Smooth muscle cell (in vitro differentiated cells): ENCODE measurements around the gene CYBB. TPM values are rescaled to one million over a fixed set of nuclear protein-coding genes. Genes with fewer than 3 reads are reported as not detected.

ENCODE experiments used
- DNase-seq: peaks from one replicate; lab custom pipeline; 2025; ENCODE audit not compliant: unreplicated experiment; lab: John Stamatoyannopoulos, UW
- H2AFZ ChIP-seq: fragments of 200-600 bp; sonication (generic); 2 replicates; pipeline ENCODE4 v1.6.0; 2016; ENCODE audit warnings: antibody characterized with exemption, low read depth, mild to moderate bottlenecking
- H3F3A ChIP-seq: fragments of 200-600 bp; sonication (generic); 2 replicates; pipeline ENCODE4 v1.6.0; 2017; ENCODE audit warnings: antibody characterized with exemption, low read depth
- H3K27ac ChIP-seq: fragments of 200-600 bp; sonication (generic); 2 replicates; pipeline ENCODE4 v1.5.1; 2016; ENCODE audit warnings: low read depth, mild to moderate bottlenecking
- H3K27me3 ChIP-seq: fragments of 200-600 bp; sonication (generic); 2 replicates; pipeline ENCODE4 v1.6.1; 2016; ENCODE audit warnings: low read depth, mild to moderate bottlenecking
- H3K36me3 ChIP-seq: fragments of 200-600 bp; sonication (generic); 2 replicates; pipeline ENCODE4 v1.5.1; 2016; ENCODE audit warnings: low read depth
- H3K4me1 ChIP-seq: fragments of 200-600 bp; sonication (generic); 2 replicates; pipeline ENCODE4 v1.5.1; 2016; ENCODE audit warnings: low read depth
- H3K4me2 ChIP-seq: fragments of 200-600 bp; sonication (generic); 2 replicates; pipeline ENCODE4 v1.6.0; 2016; ENCODE audit warnings: mild to moderate bottlenecking
- H3K4me3 ChIP-seq: fragments of 200-600 bp; sonication (generic); 2 replicates; pipeline ENCODE4 v1.5.1; 2016; ENCODE audit warnings: mild to moderate bottlenecking
- H3K79me2 ChIP-seq: fragments of 200-600 bp; sonication (generic); 2 replicates; pipeline ENCODE4 v1.6.0; 2016; ENCODE audit warnings: low read depth, mild to moderate bottlenecking
- H3K9ac ChIP-seq: fragments of 200-600 bp; sonication (generic); 2 replicates; pipeline ENCODE4 v1.6.0; 2016; ENCODE audit warnings: low read depth
- H3K9me3 ChIP-seq: fragments of 200-600 bp; sonication (generic); replicated peaks from 2 replicates; pipeline ENCODE4 v1.5.1; 2016; ENCODE audit warnings: low read depth
- H4K20me1 ChIP-seq: fragments of 200-600 bp; sonication (generic); 2 replicates; pipeline ENCODE4 v1.6.0; 2016; ENCODE audit warnings: low read depth
- CTCF ChIP-seq: fragments of 200-600 bp; sonication (generic); IDR thresholded peaks from 2 replicates; pipeline ENCODE4 v1.5.1; 2017; ENCODE audit warnings: borderline replicate concordance, mild to moderate bottlenecking, antibody characterized with exemption; ENCODE audit not compliant: insufficient read depth, poor library complexity, severe bottlenecking
- WGBS: methylation state at CpG from one replicate; pipeline ENCODE4 v1.1.7; 2016; ENCODE audit warnings: low lambda C conversion rate; 5-methylcytosine and 5-hydroxymethylcytosine counted together
- polyA plus RNA-seq: library from polyadenylated mRNA; unstranded; fragments of >200 nt; fragmentation: Nextera tagmentation; extraction: Ambion mirVana; gene quantifications from 2 replicates; pipeline ENCODE4 v1.2.1, GENCODE V29; 2016
- total RNA-seq: library from RNA; depleted of rRNA; stranded (reverse); fragments of >200 nt; gene quantifications from 2 replicates; pipeline ENCODE4 v1.2.3, GENCODE V29; 2014

The CYBB gene
- total and polyA plus RNA-seq, 2 experiments from 2014 or later, result not detected

- H4K20me1 ChIP-seq, result no peaks in the 10 kb centered on the region
- H3K27me3 ChIP-seq, result no peaks in the 10 kb centered on the region
- no peak overlapping the region for H3K4me3 ChIP-seq
- H3F3A ChIP-seq, result no peaks in the 10 kb centered on the region
- no peaks in the 10 kb centered on the region for H3K4me1 ChIP-seq
- H3K9ac ChIP-seq, result no peak overlapping the region
- H3K79me2 ChIP-seq, result no peaks in the 10 kb centered on the region
- peaks cover 3% of the 10 kb centered on the region for H3K9me3 ChIP-seq
- no peak overlapping the region for H3K4me2 ChIP-seq
- TF ChIP-seq CTCF, result no peak
- WGBS, result 79% methylated on average over 5 of the region's 5 CpGs
- H3K36me3 ChIP-seq, result no peaks in the 10 kb centered on the region
- no peak overlapping the region for H3K27ac ChIP-seq
- H2AFZ ChIP-seq, result no peak overlapping the region
- no peak for DNase-seq
Observed at GRCh38 chrX:37815366-37815765, 35.5 kb downstream of the CYBB start.

- no peak for TF ChIP-seq CTCF
Observed at GRCh38 chrX:37816766-37817165, 36.9 kb downstream of the CYBB start.

GRCh38 chrX:37817176-37817575 lies 37.3 kb downstream of the CYBB start:
- Histone ChIP-seq H3K9ac (no peak overlapping the region), H4K20me1 (no peaks in the 10 kb centered on the region), H3K4me1 (no peaks in the 10 kb centered on the region), H3K27ac (no peak overlapping the region), H3K79me2 (no peaks in the 10 kb centered on the region), H3K4me3 (no peak overlapping the region), H3F3A (no peaks in the 10 kb centered on the region), H3K36me3 (no peaks in the 10 kb centered on the region), H3K9me3 (peaks cover 3% of the 10 kb centered on the region), H3K27me3 (no peaks in the 10 kb centered on the region), H2AFZ (no peak overlapping the region), H3K4me2 (no peak overlapping the region)
- no peak for TF ChIP-seq CTCF
- 80% methylated on average over 2 of the region's 2 CpGs for WGBS
- no peak for DNase-seq

More at GRCh38 chrX:37816766-37817165, 36.9 kb downstream of the CYBB start:
- Histone ChIP-seq H3F3A (no peaks in the 10 kb centered on the region), H3K4me1 (no peaks in the 10 kb centered on the region), H4K20me1 (no peaks in the 10 kb centered on the region), H3K36me3 (no peaks in the 10 kb centered on the region), H3K27me3 (no peaks in the 10 kb centered on the region), H3K9ac (no peak overlapping the region), H3K27ac (no peak overlapping the region), H3K4me3 (no peak overlapping the region), H3K9me3 (peaks cover 3% of the 10 kb centered on the region), H3K79me2 (no peaks in the 10 kb centered on the region), H2AFZ (no peak overlapping the region), H3K4me2 (no peak overlapping the region)
- no peak for DNase-seq
- WGBS, result 79% methylated on average over 4 of the region's 4 CpGs

GRCh38 chrX:37817579-37817978 lies 37.7 kb downstream of the CYBB start:
- H3K4me3 ChIP-seq, result no peak overlapping the region
- no peaks in the 10 kb centered on the region for H3K36me3 ChIP-seq
- no peak overlapping the region for H3K4me2 ChIP-seq
- no peak overlapping the region for H2AFZ ChIP-seq
- peaks cover 3% of the 10 kb centered on the region for H3K9me3 ChIP-seq
- H3K27ac ChIP-seq, result no peak overlapping the region
- no peaks in the 10 kb centered on the region for H3F3A ChIP-seq
- no peaks in the 10 kb centered on the region for H3K79me2 ChIP-seq
- TF ChIP-seq CTCF, result no peak
- DNase-seq, result no peak
- 55% methylated on average over 3 of the region's 3 CpGs for WGBS
- no peaks in the 10 kb centered on the region for H3K4me1 ChIP-seq
- H3K9ac ChIP-seq, result no peak overlapping the region
- H3K27me3 ChIP-seq, result no peaks in the 10 kb centered on the region
- no peaks in the 10 kb centered on the region for H4K20me1 ChIP-seq
